HepG2 (cell line): Measurements from ENCODE around the gene CLCNKA. TPM values are rescaled to one million over a fixed set of nuclear protein-coding genes. Genes with fewer than 3 reads are reported as not detected.

ENCODE experiments used
- ATAC-seq: fragments of 200-7000 bp; cut with Tn5 transposase; 3 replicates; pipeline ENCODE4 v1.9.1; 2020; ENCODE audit warnings: mild to moderate bottlenecking, moderate library complexity
- BruUV-seq: library from RNA; stranded (reverse); fragments of 400-500 nt; replicated peaks from 2 replicates; lab custom pipeline; 2021; lab: Mats Ljungman, UMichigan
- CTCF ChIA-PET: fragments of 300-600 bp; formaldehyde crosslinking; extraction: SDS; loops from one replicate; lab custom pipeline; 2021; ENCODE audit warnings: low total read pairs, inconsistent platforms, low intra/inter-chr PET ratio; lab: Yijun Ruan, JAX
- POLR2A ChIA-PET: fragments of 350-600 bp; sonication (Branson Sonifier 250); formaldehyde crosslinking; loops from one replicate; lab custom pipeline; 2020; ENCODE audit warnings: antibody characterized with exemption, inconsistent platforms; lab: Yijun Ruan, JAX
- DNase-seq: peaks from one replicate; pipeline ENCODE4 v3.0.0-alpha.2; 2015; ENCODE audit warnings: low spot score
- FAIRE-seq: peaks from 3 replicates; lab custom pipeline; 2011; peaks lifted over from hg19 to GRCh38; lab: Jason Lieb, UNC
- H2AFZ ChIP-seq: one replicate; pipeline ENCODE4 v1.6.1; 2011; ENCODE audit warnings: low read length, inconsistent platforms
- H3K27ac ChIP-seq: fragments of 300-600 bp; 3 replicates; pipeline ENCODE4 v1.8.0; 2011; ENCODE audit warnings: mixed run types, mild to moderate bottlenecking, mixed read lengths, low read length, inconsistent platforms; ENCODE audit not compliant: insufficient read depth; ENCODE audit errors: extremely low read length
- H3K27me3 ChIP-seq, 2 experiments: fragments of 200-600 bp in 1 of 2; 2 replicates in 1 of 2; 3 replicates in 1 of 2; pipeline versions ENCODE4 v1.6.0 to v1.8.0; 2011; ENCODE audit warnings: low read length in 2 of 2, mild to moderate bottlenecking in 2 of 2, moderate library complexity in 2 of 2, inconsistent platforms in 1 of 2; ENCODE audit not compliant: insufficient read depth in 2 of 2, control insufficient read depth in 1 of 2
- H3K36me3 ChIP-seq, 2 experiments: fragments of 200-600 bp in 1 of 2; replicated peaks in 1 of 2; 2 replicates in 1 of 2; 3 replicates in 1 of 2; pipeline versions ENCODE4 v1.5.1 to v1.8.0; 2011; ENCODE audit warnings: low read length in 2 of 2, inconsistent platforms in 1 of 2; ENCODE audit not compliant: insufficient read depth in 2 of 2, control insufficient read depth in 1 of 2
- H3K4me1 ChIP-seq: 2 replicates; pipeline ENCODE4 v1.5.1; 2012; ENCODE audit warnings: low read length, inconsistent platforms; ENCODE audit not compliant: insufficient read depth
- H3K4me2 ChIP-seq: 2 replicates; pipeline ENCODE4 v1.6.0; 2011; ENCODE audit warnings: low read depth, low read length, inconsistent platforms
- H3K4me3 ChIP-seq, 3 experiments: fragments of 200-600 bp in 1 of 3; sonication (generic), shearing (Covaris generic) in 1 of 3; replicated peaks in 1 of 3; 2 replicates each; pipeline ENCODE4 v1.5.1; 2011 to 2016; ENCODE audit warnings: low read length in 3 of 3, inconsistent platforms in 2 of 3, low read depth in 2 of 3, mild to moderate bottlenecking in 2 of 3, control low read depth in 1 of 3, mixed read lengths in 1 of 3; ENCODE audit not compliant: insufficient read depth in 1 of 3
- H3K79me2 ChIP-seq: one replicate; pipeline ENCODE4 v1.6.1; 2011; ENCODE audit warnings: low read length, inconsistent platforms; ENCODE audit not compliant: insufficient read depth
- H3K9ac ChIP-seq: 2 replicates; pipeline ENCODE4 v1.6.0; 2011; ENCODE audit warnings: mild to moderate bottlenecking, low read depth, low read length, inconsistent platforms; ENCODE audit not compliant: insufficient read depth
- H3K9me3 ChIP-seq: 2 replicates; pipeline ENCODE4 v1.5.1; 2012; ENCODE audit warnings: mild to moderate bottlenecking, low read length
- H4K20me1 ChIP-seq: 2 replicates; pipeline ENCODE4 v1.6.0; 2011; ENCODE audit warnings: inconsistent platforms, mild to moderate bottlenecking, low read length, moderate library complexity; ENCODE audit not compliant: insufficient read depth
- EZH2 ChIP-seq: conservative IDR thresholded peaks from 2 replicates; pipeline ENCODE4 v1.6.1; 2012; ENCODE audit warnings: mild to moderate bottlenecking, low read depth, low read length, moderate library complexity
- SALL1 ChIP-seq: sonication (generic); formaldehyde crosslinking; IDR thresholded peaks from 2 replicates; pipeline ENCODE4 v1.8.0; 2022; ENCODE audit warnings: mild to moderate bottlenecking, missing genetic modification reagents
- WGBS: methylation state at CpG from one replicate; pipeline ENCODE4 v1.1.6; 2017; ENCODE audit warnings: low lambda C conversion rate; 5-methylcytosine and 5-hydroxymethylcytosine counted together
- in situ Hi-C: cut with HindIII; loops from 2 replicates; pipeline ENCODE4 v1.10.0; 2017; ENCODE audit warnings: low pct_unique_long_range_greater_than_20kb; ENCODE audit not compliant: extremely low pct_ligation_motif_present
- intact Hi-C: fragments of 100-400 bp; cut with micrococcal nuclease; formaldehyde crosslinking; loops from one replicate; pipeline ENCODE4 v1.10.0; 2022; ENCODE audit not compliant: unreplicated experiment
- polyA plus RNA-seq, 8 experiments: library from polyadenylated mRNA; depleted of rRNA in 3 of 8; stranded (reverse) in 7 of 8; unstranded in 1 of 8; fragments of >200 nt; fragmentation: Illumina TruSeq in 4 of 8; extraction: Trizol in 4 of 8; gene quantifications; 2 replicates each; pipeline versions ENCODE4 v1.2.1 to v1.2.3, GENCODE V29; 2011 to 2016; ENCODE audit warnings: low read depth in 4 of 8, missing spikeins in 1 of 8, mixed read lengths in 1 of 8; ENCODE audit not compliant: insufficient read depth in 1 of 8
- total RNA-seq, 5 experiments: library from RNA; depleted of rRNA; stranded (reverse); fragments of >200 nt; fragmentation: Illumina TruSeq; extraction: Trizol; gene quantifications; 2 replicates each; pipeline ENCODE4 v1.2.3, GENCODE V29; 2016; ENCODE audit warnings: low read depth in 1 of 5
- TF ChIP-seq, protein P1 (sequence below): IDR thresholded peaks from 2 replicates; pipeline ENCODE4 v1.6.1; 2012; ENCODE audit warnings: low read length, improper control_type of control experiment

The CLCNKA gene
- total and polyA plus RNA-seq, 2 of the 13 experiments (the other 11 are each of a cell fraction or from before 2014, with no cell fraction given) = 0.03 TPM; not detected in 1

DNA sequence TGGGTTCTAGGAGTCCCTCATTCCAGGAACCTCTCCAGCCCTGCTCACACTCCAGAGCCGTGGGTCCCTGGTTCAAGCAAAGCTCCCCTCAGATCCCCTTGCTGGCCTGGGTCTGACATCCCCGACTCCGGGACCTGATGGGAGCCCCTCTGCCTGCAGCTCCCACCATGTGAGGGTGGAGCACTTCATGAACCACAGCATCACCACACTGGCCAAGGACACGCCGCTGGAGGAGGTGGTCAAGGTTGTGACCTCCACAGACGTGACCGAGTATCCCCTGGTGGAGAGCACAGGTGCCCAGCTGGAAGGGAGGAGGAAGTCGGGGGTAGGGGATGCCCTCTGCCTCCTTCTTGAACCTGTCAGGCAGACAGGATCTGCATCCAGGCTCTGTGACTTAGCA, 9.7 kb downstream of the CLCNKA start:
- peaks cover 19% of the 10 kb centered on the region for H3K4me1 ChIP-seq
- H3K4me2 ChIP-seq = no peak overlapping the region
- no peaks in the 10 kb centered on the region for H3K79me2 ChIP-seq
- TF ChIP-seq, protein P1, sequence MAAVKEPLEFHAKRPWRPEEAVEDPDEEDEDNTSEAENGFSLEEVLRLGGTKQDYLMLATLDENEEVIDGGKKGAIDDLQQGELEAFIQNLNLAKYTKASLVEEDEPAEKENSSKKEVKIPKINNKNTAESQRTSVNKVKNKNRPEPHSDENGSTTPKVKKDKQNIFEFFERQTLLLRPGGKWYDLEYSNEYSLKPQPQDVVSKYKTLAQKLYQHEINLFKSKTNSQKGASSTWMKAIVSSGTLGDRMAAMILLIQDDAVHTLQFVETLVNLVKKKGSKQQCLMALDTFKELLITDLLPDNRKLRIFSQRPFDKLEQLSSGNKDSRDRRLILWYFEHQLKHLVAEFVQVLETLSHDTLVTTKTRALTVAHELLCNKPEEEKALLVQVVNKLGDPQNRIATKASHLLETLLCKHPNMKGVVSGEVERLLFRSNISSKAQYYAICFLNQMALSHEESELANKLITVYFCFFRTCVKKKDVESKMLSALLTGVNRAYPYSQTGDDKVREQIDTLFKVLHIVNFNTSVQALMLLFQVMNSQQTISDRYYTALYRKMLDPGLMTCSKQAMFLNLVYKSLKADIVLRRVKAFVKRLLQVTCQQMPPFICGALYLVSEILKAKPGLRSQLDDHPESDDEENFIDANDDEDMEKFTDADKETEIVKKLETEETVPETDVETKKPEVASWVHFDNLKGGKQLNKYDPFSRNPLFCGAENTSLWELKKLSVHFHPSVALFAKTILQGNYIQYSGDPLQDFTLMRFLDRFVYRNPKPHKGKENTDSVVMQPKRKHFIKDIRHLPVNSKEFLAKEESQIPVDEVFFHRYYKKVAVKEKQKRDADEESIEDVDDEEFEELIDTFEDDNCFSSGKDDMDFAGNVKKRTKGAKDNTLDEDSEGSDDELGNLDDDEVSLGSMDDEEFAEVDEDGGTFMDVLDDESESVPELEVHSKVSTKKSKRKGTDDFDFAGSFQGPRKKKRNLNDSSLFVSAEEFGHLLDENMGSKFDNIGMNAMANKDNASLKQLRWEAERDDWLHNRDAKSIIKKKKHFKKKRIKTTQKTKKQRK = no peak
- TF ChIP-seq SALL1 (no peak), EZH2 (0 out of 2 replicates have a peak, but pooled peaks have one; percentile 39)
- peaks cover 3% of the 10 kb centered on the region; the same call in 1 of the 2 replicates for H4K20me1 ChIP-seq
- BruUV-seq = no TSS peak
- H3K36me3 ChIP-seq = no peaks in the 10 kb centered on the region
- no peak overlapping the region for H3K27ac ChIP-seq
- in situ Hi-C loops = no loop called here
- CTCF ChIA-PET = interaction anchor here (2.0 kb wide), 1 partner anchor 22 kb away, joined by 16 read pairs; no protein-coding TSS in a partner anchor
- POLR2A ChIA-PET = interaction anchor here (0.6 kb wide), 1 partner anchor 233 kb away, joined by 3 read pairs; no protein-coding TSS in a partner anchor
- no peak overlapping the region for H3K4me3 ChIP-seq
- no peak overlapping the region for H3K9ac ChIP-seq
- no peak overlapping the region for H2AFZ ChIP-seq
- DNase-seq = no peak
- intact Hi-C loops = no loop called here
- peaks cover 8 to 23% of the 10 kb centered on the region in 2 experiments; a peak in 4 of 5 replicates for H3K27me3 ChIP-seq
- ATAC-seq = no peak
- no peaks in the 10 kb centered on the region for H3K9me3 ChIP-seq
- no peak for FAIRE-seq
- no CpG with 5 or more reads among the region's 8 CpGs for WGBS
